Transverse colon (tissue), 4 donors: ENCODE data around the gene CLCA4.

Experiments
- CTCF ChIP-seq, 5 experiments: fragments of 200-600 bp in 3 of 5; fragments of 450-650 bp in 2 of 5; sonication (generic) in 3 of 5; IDR thresholded peaks; 1 replicate in 2 of 5; 2 replicates in 3 of 5; pipeline ENCODE4 v1.5.1; 2016 to 2017; ENCODE audit warnings: antibody characterized with exemption in 5 of 5, inconsistent platforms in 3 of 5, mild to moderate bottlenecking in 2 of 5, moderate library complexity in 1 of 5
- EP300 ChIP-seq: sonication (generic); formaldehyde crosslinking; IDR thresholded peaks from one replicate; pipeline ENCODE4 v1.6.1; 2017; ENCODE audit warnings: antibody characterized with exemption, low read depth
- POLR2A ChIP-seq: fragments of 450-650 bp; IDR thresholded peaks from one replicate; pipeline ENCODE4 v1.6.1; 2016; ENCODE audit warnings: antibody characterized with exemption, mild to moderate bottlenecking, moderate library complexity
- POLR2AphosphoS5 ChIP-seq, 3 donors: sonication (generic); formaldehyde crosslinking; IDR thresholded peaks; one replicate each; pipeline ENCODE4 v1.6.1; 2016; ENCODE audit warnings: antibody characterized with exemption in 3 of 3

GRCh38 chr1:86596224-86596623 is 49.3 kb downstream of the CLCA4 start:
- TF ChIP-seq POLR2A: no peak
- TF ChIP-seq POLR2AphosphoS5 (IDR thresholded peaks at IDR 0.05): no peak
- no peak for TF ChIP-seq CTCF (IDR thresholded peaks at IDR 0.05)
- TF ChIP-seq EP300: no peak
